HCT116 (cell line): Measurements from ENCODE around the gene NDUFAF5. TPM values are rescaled to one million over a fixed set of nuclear protein-coding genes. Genes with fewer than 3 reads are reported as not detected.

Experiments used
- ATAC-seq: fragments of 200-7000 bp; cut with Tn5 transposase; 2 replicates; pipeline ENCODE4 v1.9.1; 2020; ENCODE audit warnings: mild to moderate bottlenecking, moderate library complexity
- BruUV-seq: library from RNA; stranded (reverse); fragments of 400-500 nt; replicated peaks from 2 replicates; lab custom pipeline; 2021; lab: Mats Ljungman, UMichigan
- CTCF ChIA-PET: fragments of 300-600 bp; sonication (Branson Sonifier 250); formaldehyde crosslinking; loops from one replicate; lab custom pipeline; 2021; ENCODE audit warnings: antibody characterized with exemption; lab: Charles Lee
- POLR2A ChIA-PET: fragments of 300-600, 350-600 bp; sonication (Branson Sonifier 250); formaldehyde crosslinking; loops from one replicate; lab custom pipeline; 2021; ENCODE audit warnings: antibody characterized with exemption; lab: Charles Lee
- RAD21 ChIA-PET, 2 experiments: fragments of 300-600 bp; sonication (Branson Sonifier 250); formaldehyde crosslinking; loops; one replicate each; lab custom pipeline; 2023; ENCODE audit warnings: low total read pairs in 2 of 2; ENCODE audit not compliant: uncharacterized antibody in 2 of 2, unreplicated experiment in 2 of 2, low non-redundant PET in 1 of 2; lab: Charles Lee
- DNase-seq: peaks from one replicate; pipeline ENCODE4 v3.0.0-alpha.2; 2010; ENCODE audit warnings: low read depth, low spot score
- H2AFZ ChIP-seq: fragments of 200-600 bp; shearing (Covaris generic), sonication (generic); 2 replicates; pipeline ENCODE4 v1.6.1; 2017; ENCODE audit warnings: low read depth, mixed run types, mixed read lengths, antibody characterized with exemption, low read length; ENCODE audit not compliant: poor library complexity, severe bottlenecking
- H3K27ac ChIP-seq: 2 replicates; pipeline ENCODE4 v1.5.1; 2012; ENCODE audit warnings: low read depth, low read length
- H3K27me3 ChIP-seq: fragments of 200-600 bp; sonication (generic); 2 replicates; pipeline ENCODE4 v1.6.1; 2016; ENCODE audit warnings: mixed run types, low read length, mixed read lengths; ENCODE audit not compliant: insufficient read depth
- H3K36me3 ChIP-seq, 2 experiments: fragments of 200-500 bp in 1 of 2; fragments of 200-600 bp in 1 of 2; sonication (Bioruptor generic) in 1 of 2; sonication (generic) in 1 of 2; 2 replicates each; pipeline versions ENCODE4 v1.5.1 to v1.6.1; 2014 to 2016; ENCODE audit warnings: low read length in 2 of 2, inconsistent platforms in 1 of 2, mixed read lengths in 1 of 2, mixed run types in 1 of 2; ENCODE audit not compliant: insufficient read depth in 2 of 2, control insufficient read depth in 1 of 2
- H3K4me1 ChIP-seq, 2 experiments: fragments of 200-600 bp in 1 of 2; sonication (generic) in 1 of 2; 2 replicates each; pipeline versions ENCODE4 v1.5.1 to v1.6.1; 2012 to 2017; ENCODE audit warnings: low read length in 2 of 2, inconsistent platforms in 1 of 2, mild to moderate bottlenecking in 1 of 2, mixed read lengths in 1 of 2, mixed run types in 1 of 2, moderate library complexity in 1 of 2; ENCODE audit not compliant: insufficient read depth in 2 of 2, control insufficient read depth in 1 of 2
- H3K4me2 ChIP-seq: fragments of 200-600 bp; sonication (generic); 2 replicates; pipeline ENCODE4 v1.6.1; 2017; ENCODE audit warnings: mixed run types, low read length, mixed read lengths
- H3K4me3 ChIP-seq, 2 experiments: fragments of 200-600 bp in 1 of 2; sonication (generic) in 1 of 2; replicated peaks in 1 of 2; 2 replicates each; pipeline ENCODE4 v1.5.1; 2011 to 2016; ENCODE audit warnings: low read length in 2 of 2, control low read depth in 1 of 2, low read depth in 1 of 2, mild to moderate bottlenecking in 1 of 2, mixed read lengths in 1 of 2, mixed run types in 1 of 2
- H3K79me2 ChIP-seq: fragments of 200-600 bp; sonication (generic); 2 replicates; pipeline ENCODE4 v1.6.1; 2017; ENCODE audit warnings: mild to moderate bottlenecking, mixed run types, low read length, moderate library complexity, mixed read lengths; ENCODE audit not compliant: insufficient read depth
- H3K9ac ChIP-seq: fragments of 200-600 bp; sonication (generic); 2 replicates; pipeline ENCODE4 v1.6.1; 2016; ENCODE audit warnings: low read length, mixed read lengths
- H3K9me2 ChIP-seq: fragments of 200-600 bp; sonication (generic), shearing (Covaris generic); 2 replicates; pipeline ENCODE4 v1.6.1; 2017; ENCODE audit warnings: mixed run types, mild to moderate bottlenecking, moderate library complexity; ENCODE audit not compliant: insufficient read depth
- H3K9me3 ChIP-seq, 2 experiments: fragments of 200-500 bp in 1 of 2; fragments of 200-600 bp in 1 of 2; sonication (Bioruptor generic) in 1 of 2; sonication (generic) in 1 of 2; 2 replicates each; pipeline ENCODE4 v1.6.1; 2014 to 2017; ENCODE audit warnings: low read length in 2 of 2, mixed read lengths in 2 of 2, inconsistent platforms in 1 of 2, low read depth in 1 of 2, mild to moderate bottlenecking in 1 of 2, mixed run types in 1 of 2, moderate library complexity in 1 of 2; ENCODE audit not compliant: control insufficient read depth in 1 of 2, insufficient read depth in 1 of 2
- H4K20me1 ChIP-seq: fragments of 200-600 bp; sonication (generic), shearing (Covaris generic); 2 replicates; pipeline ENCODE4 v1.6.1; 2017; ENCODE audit warnings: mixed run types, mild to moderate bottlenecking, moderate library complexity; ENCODE audit not compliant: insufficient read depth
- CEBPB ChIP-seq: IDR thresholded peaks from 2 replicates; pipeline ENCODE4 v1.6.1; 2012; ENCODE audit warnings: low read depth
- CTCF ChIP-seq, 3 experiments: fragments of 200-600 bp in 1 of 3; sonication (generic) in 1 of 3; IDR thresholded peaks in 2 of 3; conservative IDR thresholded peaks in 1 of 3; 2 replicates each; pipeline ENCODE4 v1.5.1; 2012 to 2017; ENCODE audit warnings: low read depth in 2 of 3, low read length in 2 of 3, antibody characterized with exemption in 1 of 3, borderline replicate concordance in 1 of 3, control low read depth in 1 of 3, mild to moderate bottlenecking in 1 of 3, mixed read lengths in 1 of 3, mixed run types in 1 of 3, moderate library complexity in 1 of 3; ENCODE audit not compliant: insufficient read depth in 1 of 3
- POLR2A ChIP-seq: IDR thresholded peaks from 2 replicates; pipeline ENCODE4 v1.7.0; 2011; ENCODE audit warnings: borderline replicate concordance; ENCODE audit not compliant: insufficient read depth, insufficient read length; ENCODE audit errors: extremely low read depth
- SIN3A ChIP-seq: IDR thresholded peaks from 2 replicates; pipeline ENCODE4 v1.6.1; 2012; ENCODE audit warnings: low read depth
- SP1 ChIP-seq: IDR thresholded peaks from 2 replicates; pipeline ENCODE4 v1.6.1; 2012; ENCODE audit warnings: low read depth
- TCF7L2 ChIP-seq: IDR thresholded peaks from 2 replicates; pipeline ENCODE4 v1.7.0; 2011; ENCODE audit warnings: borderline replicate concordance, inconsistent platforms; ENCODE audit not compliant: insufficient read depth, insufficient read length; ENCODE audit errors: extremely low read depth
- YY1 ChIP-seq: IDR thresholded peaks from 2 replicates; pipeline ENCODE4 v1.6.1; 2011; ENCODE audit warnings: low read length, low read depth, moderate library complexity, mild to moderate bottlenecking; ENCODE audit not compliant: insufficient replicate concordance; ENCODE audit errors: extremely low read depth
- ZFX ChIP-seq: fragments of 450-650 bp; IDR thresholded peaks from 2 replicates; pipeline ENCODE4 v1.6.1; 2017
- intact Hi-C: fragments of 100-400 bp; cut with micrococcal nuclease; formaldehyde crosslinking; loops from 2 replicates; pipeline ENCODE4 v1.10.0; 2022
- total RNA-seq: library from RNA; stranded (reverse); gene quantifications from one replicate; pipeline ENCODE4 v1.2.1, GENCODE V29; 2021; ENCODE audit not compliant: unreplicated experiment

The NDUFAF5 gene
- total RNA-seq, 1 experiment from 2014 or later, result 30.8 TPM

GRCh38 chr20:13793001-13793400, 8.2 kb downstream of the NDUFAF5 start:
- Histone ChIP-seq H3K4me3 (no peak overlapping the region), H3K9me3 (no peaks in the 10 kb centered on the region), H4K20me1 (peaks cover 6% of the 10 kb centered on the region; the same call in 1 of the 2 replicates), H3K4me2 (no peak overlapping the region), H3K27me3 (no peaks in the 10 kb centered on the region), H3K27ac (no peak overlapping the region), H2AFZ (no peak overlapping the region), H3K79me2 (peaks cover 44% of the 10 kb centered on the region), H3K9me2 (no peaks in the 10 kb centered on the region), H3K4me1 (no peaks in the 10 kb centered on the region), H3K9ac (no peak overlapping the region), H3K36me3 (peaks cover 49% of the 10 kb centered on the region in 2 experiments)
- ATAC-seq, result no peak
- intact Hi-C loops, result no loop called here
- RAD21 ChIA-PET, result no interaction called here
- no TSS peak for BruUV-seq
- TF ChIP-seq YY1, result no peak
- CTCF ChIA-PET, result interaction anchor here (1.4 kb wide), 1 partner anchor 21 kb away, joined by 4 read pairs; no protein-coding TSS in a partner anchor
- POLR2A ChIA-PET, result no interaction called here
- no peak for DNase-seq

GRCh38 chr20:13794667-13795066, 9.8 kb downstream of the NDUFAF5 start:
- POLR2A ChIA-PET, result no interaction called here
- peaks cover 54 to 55% of the 10 kb centered on the region in 2 experiments for H3K36me3 ChIP-seq

More at GRCh38 chr20:13794667-13795066, 9.8 kb downstream of the NDUFAF5 start:
- H3K4me3 ChIP-seq, result no peak overlapping the region
- no peaks in the 10 kb centered on the region for H3K9me2 ChIP-seq
- CTCF ChIA-PET, result no interaction called here
- no TSS peak for BruUV-seq
- TF ChIP-seq CEBPB, result no peak
- TF ChIP-seq SP1, result no peak
- TF ChIP-seq CTCF (IDR thresholded peaks at IDR 0.05 in 2 of 3, conservative IDR thresholded peaks at IDR 0.05 in 1 of 3; ENCODE audit: borderline replicate concordance in 1 of 3, insufficient read depth in 1 of 3, low read depth in 2 of 3, low read length in 2 of 3), result no peak
- TF ChIP-seq SIN3A, result no peak
- TF ChIP-seq POLR2A, result no peak
- TF ChIP-seq ZFX, result no peak
- no peak for TF ChIP-seq TCF7L2
- RAD21 ChIA-PET, result no interaction called here
- ATAC-seq (no peak), DNase-seq (no peak)
- peaks cover 31% of the 10 kb centered on the region; the same call in 1 of the 2 replicates for H3K79me2 ChIP-seq
- no peak overlapping the region for H3K4me2 ChIP-seq
- no peaks in the 10 kb centered on the region for H3K4me1 ChIP-seq
- H3K27me3 ChIP-seq, result no peaks in the 10 kb centered on the region
- H3K27ac ChIP-seq, result no peak overlapping the region
- H3K9me3 ChIP-seq, result no peaks in the 10 kb centered on the region
- no peak overlapping the region for H3K9ac ChIP-seq
- no peak overlapping the region for H2AFZ ChIP-seq
- H4K20me1 ChIP-seq, result peaks cover 6% of the 10 kb centered on the region; the same call in 1 of the 2 replicates
- intact Hi-C loops, result no loop called here
